ENCODE results near the gene TSHZ2. TPM values are rescaled to one million over a fixed set of nuclear protein-coding genes. Genes with fewer than 3 reads are reported as not detected.

The TSHZ2 gene
- total RNA-seq, 5 donors from 2014 or later (not counting 1 experiment from before 2014, with no cell fraction given): 20.2 to 42.9 (median 25.8) TPM

- peaks cover 18% of the 10 kb centered on the region for H3K36me3 Mint-ChIP-seq
- 90% methylated on average over 5 of the region's 5 CpGs for WGBS (ENCODE audit: insufficient coverage)
- Histone ChIP-seq H3K9me3 (no peaks in the 10 kb centered on the region), H3K27ac (ENCODE audit: low read length) (no peak overlapping the region), H3K4me1 (ENCODE audit: control insufficient read depth in 1 of 2, extremely low read depth in 1 of 2, insufficient read depth in 2 of 2, low read length in 2 of 2) (no peaks in the 10 kb centered on the region), H3K36me3 (ENCODE audit: control insufficient read depth in 2 of 2, extremely low read depth in 1 of 2, insufficient read depth in 1 of 2, low read length in 1 of 2) (no peaks in the 10 kb centered on the region), H3K27me3 (replicated peaks in 1 of 2; ENCODE audit: control insufficient read depth in 2 of 2, extremely low read depth in 1 of 2, insufficient read depth in 2 of 2, low read length in 1 of 2) (peaks cover 0 to 8% of the 10 kb centered on the region in 2 experiments), H3K4me3 (ENCODE audit: control insufficient read depth in 1 of 2, extremely low read depth in 1 of 2, low read length in 1 of 2) (no peak overlapping the region)
- no peaks in the 10 kb centered on the region for H3K9me3 Mint-ChIP-seq
- ChIA-PET POLR2A (no interaction called here), CTCF (no interaction called here)
- no peak overlapping the region for H3K4me3 Mint-ChIP-seq
- H3K4me1 Mint-ChIP-seq: no peaks in the 10 kb centered on the region
- H3K27me3 Mint-ChIP-seq: peaks cover 8 to 10% of the 10 kb centered on the region in 2 donors
- DNase-seq: no peak
- H3K27ac Mint-ChIP-seq: no peak overlapping the region
- no peak for ATAC-seq (replicated peaks in 1 of 4)
These were observed 302.2 kb downstream of the TSHZ2 start for GRCh38 chr20:53274365-53274764.

DNA sequence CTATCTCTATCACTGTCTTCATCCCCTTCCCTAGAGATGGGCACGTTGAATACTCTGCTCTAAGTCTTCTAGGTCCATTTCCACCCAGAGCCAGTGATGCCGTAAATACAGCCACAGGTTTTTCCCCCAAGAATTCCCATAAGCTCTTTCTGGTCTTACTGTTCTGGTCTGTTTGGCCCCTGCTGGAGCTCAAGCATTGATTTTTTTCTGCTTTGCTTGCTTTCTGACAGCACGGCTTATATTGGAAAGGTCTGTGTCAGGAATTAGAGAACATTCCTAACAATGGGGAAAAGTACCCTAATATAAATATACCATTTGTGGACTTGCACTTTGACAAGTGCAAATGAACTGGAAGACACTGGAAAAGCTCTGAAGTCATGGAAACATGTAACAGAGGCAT, 302.6 kb downstream of the TSHZ2 start:
- Histone ChIP-seq H3K27ac (ENCODE audit: low read length) (no peak overlapping the region), H3K9me3 (no peaks in the 10 kb centered on the region), H3K4me1 (ENCODE audit: control insufficient read depth in 1 of 2, extremely low read depth in 1 of 2, insufficient read depth in 2 of 2, low read length in 2 of 2) (no peaks in the 10 kb centered on the region), H3K27me3 (replicated peaks in 1 of 2; ENCODE audit: control insufficient read depth in 2 of 2, extremely low read depth in 1 of 2, insufficient read depth in 2 of 2, low read length in 1 of 2) (peaks cover 0 to 8% of the 10 kb centered on the region in 2 experiments), H3K4me3 (ENCODE audit: control insufficient read depth in 1 of 2, extremely low read depth in 1 of 2, low read length in 1 of 2) (no peak overlapping the region), H3K36me3 (ENCODE audit: control insufficient read depth in 2 of 2, extremely low read depth in 1 of 2, insufficient read depth in 1 of 2, low read length in 1 of 2) (no peaks in the 10 kb centered on the region)
- DNase-seq (no peak), ATAC-seq (replicated peaks in 1 of 4) (no peak)
- Mint-ChIP-seq H3K4me1 (no peaks in the 10 kb centered on the region), H3K9me3 (no peaks in the 10 kb centered on the region), H3K36me3 (peaks cover 21% of the 10 kb centered on the region), H3K27ac (no peak overlapping the region), H3K27me3 (peaks cover 8 to 10% of the 10 kb centered on the region in 2 donors), H3K4me3 (no peak overlapping the region)
- CTCF ChIA-PET: no interaction called here
- POLR2A ChIA-PET: no interaction called here
- WGBS (ENCODE audit: insufficient coverage): 27% methylated on average over 1 of the region's 3 CpGs

GRCh38 chr20:53276143-53276542, 304.0 kb downstream of the TSHZ2 start:
- DNase-seq (no peak), ATAC-seq (replicated peaks in 1 of 4) (no peak)
- Histone ChIP-seq H3K36me3 (ENCODE audit: control insufficient read depth in 2 of 2, extremely low read depth in 1 of 2, insufficient read depth in 1 of 2, low read length in 1 of 2) (no peaks in the 10 kb centered on the region), H3K4me1 (ENCODE audit: control insufficient read depth in 1 of 2, extremely low read depth in 1 of 2, insufficient read depth in 2 of 2, low read length in 2 of 2) (no peaks in the 10 kb centered on the region), H3K27ac (ENCODE audit: low read length) (no peak overlapping the region), H3K27me3 (replicated peaks in 1 of 2; ENCODE audit: control insufficient read depth in 2 of 2, extremely low read depth in 1 of 2, insufficient read depth in 2 of 2, low read length in 1 of 2) (peaks cover 0 to 8% of the 10 kb centered on the region in 2 experiments), H3K9me3 (no peaks in the 10 kb centered on the region), H3K4me3 (ENCODE audit: control insufficient read depth in 1 of 2, extremely low read depth in 1 of 2, low read length in 1 of 2) (no peak overlapping the region)
- Mint-ChIP-seq H3K4me1 (no peaks in the 10 kb centered on the region), H3K27me3 (peaks cover 8 to 10% of the 10 kb centered on the region in 2 donors), H3K36me3 (peaks cover 21% of the 10 kb centered on the region), H3K27ac (no peak overlapping the region), H3K4me3 (no peak overlapping the region), H3K9me3 (no peaks in the 10 kb centered on the region)
- WGBS (ENCODE audit: insufficient coverage): 96% methylated on average over 2 of the region's 3 CpGs
- POLR2A ChIA-PET: interaction anchor here in 1 of 2 donors (0.6 kb wide), 1 partner anchor 12 kb away, joined by 3 read pairs; no protein-coding TSS in a partner anchor
- CTCF ChIA-PET: interaction anchor here in 1 of 2 donors (0.6 kb wide), 2 partner anchors 24 to 1352 kb away, joined by 3 to 4 read pairs; no protein-coding TSS in a partner anchor

- no peak overlapping the region for H3K27ac Mint-ChIP-seq
- CTCF ChIA-PET: no interaction called here
- H3K9me3 Mint-ChIP-seq: no peaks in the 10 kb centered on the region
These were observed 306.4 kb downstream of the TSHZ2 start for GRCh38 chr20:53278555-53278954.

DNA sequence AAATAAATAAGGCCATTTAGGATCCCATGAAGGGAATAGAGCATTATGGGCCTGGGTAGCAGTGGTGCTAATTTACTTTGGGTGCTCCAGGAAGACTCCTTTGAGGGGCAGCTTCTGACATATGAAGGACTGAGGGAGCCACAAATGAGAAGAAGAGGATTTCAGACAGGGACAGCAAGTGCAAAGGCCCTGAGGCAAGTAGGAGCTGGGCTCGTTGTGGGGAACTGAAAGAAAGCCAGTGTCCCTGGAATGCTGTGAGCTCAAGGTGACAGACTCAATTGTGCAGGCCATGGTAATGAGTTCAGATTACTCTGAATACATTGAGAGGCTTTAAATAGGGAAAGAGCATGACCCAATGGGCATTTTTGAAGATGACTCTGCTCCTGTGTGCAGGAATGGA, 307.6 kb downstream of the TSHZ2 start:
- 56% methylated on average over 1 of the region's 1 CpG for WGBS (ENCODE audit: insufficient coverage)
- POLR2A ChIA-PET: interaction anchor here in 1 of 2 donors (0.7 kb wide), 1 partner anchor 355 kb away, joined by 3 read pairs; no protein-coding TSS in a partner anchor
- peaks cover 17% of the 10 kb centered on the region for H3K36me3 Mint-ChIP-seq
- no peaks in the 10 kb centered on the region for H3K36me3 ChIP-seq (ENCODE audit: control insufficient read depth in 2 of 2, extremely low read depth in 1 of 2, insufficient read depth in 1 of 2, low read length in 1 of 2)
- H3K27me3 ChIP-seq (replicated peaks in 1 of 2; ENCODE audit: control insufficient read depth in 2 of 2, extremely low read depth in 1 of 2, insufficient read depth in 2 of 2, low read length in 1 of 2): no peaks in the 10 kb centered on the region
- peaks cover 1 to 4% of the 10 kb centered on the region in 2 donors for H3K27me3 Mint-ChIP-seq
- no peak overlapping the region for H3K27ac ChIP-seq (ENCODE audit: low read length)
- CTCF ChIA-PET: no interaction called here
- no peaks in the 10 kb centered on the region for H3K4me1 ChIP-seq (ENCODE audit: control insufficient read depth in 1 of 2, extremely low read depth in 1 of 2, insufficient read depth in 2 of 2, low read length in 2 of 2)
- DNase-seq: no peak
- ATAC-seq (replicated peaks in 1 of 4): no peak
- H3K4me3 ChIP-seq (ENCODE audit: control insufficient read depth in 1 of 2, extremely low read depth in 1 of 2, low read length in 1 of 2): no peak overlapping the region
- H3K27ac Mint-ChIP-seq: no peak overlapping the region
- no peaks in the 10 kb centered on the region for H3K4me1 Mint-ChIP-seq
- H3K4me3 Mint-ChIP-seq: no peak overlapping the region
- no peaks in the 10 kb centered on the region for H3K9me3 ChIP-seq
- H3K9me3 Mint-ChIP-seq: no peaks in the 10 kb centered on the region

More at GRCh38 chr20:53278555-53278954, 306.4 kb downstream of the TSHZ2 start:
- WGBS (ENCODE audit: insufficient coverage): no CpG with 5 or more reads among the region's 1 CpG
- H3K27me3 ChIP-seq (replicated peaks in 1 of 2; ENCODE audit: control insufficient read depth in 2 of 2, extremely low read depth in 1 of 2, insufficient read depth in 2 of 2, low read length in 1 of 2): peaks cover 0 to 4% of the 10 kb centered on the region in 2 experiments
- H3K36me3 ChIP-seq (ENCODE audit: control insufficient read depth in 2 of 2, extremely low read depth in 1 of 2, insufficient read depth in 1 of 2, low read length in 1 of 2): no peaks in the 10 kb centered on the region
- H3K27ac ChIP-seq (ENCODE audit: low read length): no peak overlapping the region
- peaks cover 19% of the 10 kb centered on the region for H3K36me3 Mint-ChIP-seq
- peaks cover 1 to 4% of the 10 kb centered on the region in 2 donors for H3K27me3 Mint-ChIP-seq
- no peaks in the 10 kb centered on the region for H3K4me1 ChIP-seq (ENCODE audit: control insufficient read depth in 1 of 2, extremely low read depth in 1 of 2, insufficient read depth in 2 of 2, low read length in 2 of 2)
- H3K4me3 ChIP-seq (ENCODE audit: control insufficient read depth in 1 of 2, extremely low read depth in 1 of 2, low read length in 1 of 2): no peak overlapping the region
- ATAC-seq (replicated peaks in 1 of 4) (no peak), DNase-seq (no peak)
- POLR2A ChIA-PET: no interaction called here
- H3K9me3 ChIP-seq: no peaks in the 10 kb centered on the region
- H3K4me3 Mint-ChIP-seq: no peak overlapping the region
- no peaks in the 10 kb centered on the region for H3K4me1 Mint-ChIP-seq

- Histone ChIP-seq H3K36me3 (ENCODE audit: control insufficient read depth in 2 of 2, extremely low read depth in 1 of 2, insufficient read depth in 1 of 2, low read length in 1 of 2) (no peaks in the 10 kb centered on the region), H3K27ac (ENCODE audit: low read length) (no peak overlapping the region), H3K9me3 (no peaks in the 10 kb centered on the region), H3K27me3 (replicated peaks in 1 of 2; ENCODE audit: control insufficient read depth in 2 of 2, extremely low read depth in 1 of 2, insufficient read depth in 2 of 2, low read length in 1 of 2) (no peaks in the 10 kb centered on the region), H3K4me1 (ENCODE audit: control insufficient read depth in 1 of 2, extremely low read depth in 1 of 2, insufficient read depth in 2 of 2, low read length in 2 of 2) (no peaks in the 10 kb centered on the region), H3K4me3 (ENCODE audit: control insufficient read depth in 1 of 2, extremely low read depth in 1 of 2, low read length in 1 of 2) (no peak overlapping the region)
- H3K36me3 Mint-ChIP-seq: peaks cover 14% of the 10 kb centered on the region
- ATAC-seq (replicated peaks in 1 of 4): no peak
- H3K4me1 Mint-ChIP-seq: no peaks in the 10 kb centered on the region
- no peaks in the 10 kb centered on the region for H3K9me3 Mint-ChIP-seq
- 40% methylated on average over 1 of the region's 2 CpGs for WGBS (ENCODE audit: insufficient coverage)
- H3K27ac Mint-ChIP-seq: no peak overlapping the region
- no peak overlapping the region for H3K4me3 Mint-ChIP-seq
- POLR2A ChIA-PET: no interaction called here
- no peak for DNase-seq
- H3K27me3 Mint-ChIP-seq: peaks cover 0 to 4% of the 10 kb centered on the region in 2 donors
- CTCF ChIA-PET: no interaction called here
These were observed 309.5 kb downstream of the TSHZ2 start for GRCh38 chr20:53281557-53282117.

Measured in T-cell (primary cell).